ENCODE data around the gene LRRTM4.
"Not testable (repeated sequence)": the region's sequence is repeated elsewhere in the genome, so short reads cannot be mapped to it uniquely, and the experiment has no call there.

Gene LRRTM4

GRCh38 chr2:76839826-76840225, 682.4 kb downstream of the LRRTM4 start:
- no peak for DNase-seq

GRCh38 chr2:76829374-76830234, 692.6 kb downstream of the LRRTM4 start:
- no peak for DNase-seq

DNA sequence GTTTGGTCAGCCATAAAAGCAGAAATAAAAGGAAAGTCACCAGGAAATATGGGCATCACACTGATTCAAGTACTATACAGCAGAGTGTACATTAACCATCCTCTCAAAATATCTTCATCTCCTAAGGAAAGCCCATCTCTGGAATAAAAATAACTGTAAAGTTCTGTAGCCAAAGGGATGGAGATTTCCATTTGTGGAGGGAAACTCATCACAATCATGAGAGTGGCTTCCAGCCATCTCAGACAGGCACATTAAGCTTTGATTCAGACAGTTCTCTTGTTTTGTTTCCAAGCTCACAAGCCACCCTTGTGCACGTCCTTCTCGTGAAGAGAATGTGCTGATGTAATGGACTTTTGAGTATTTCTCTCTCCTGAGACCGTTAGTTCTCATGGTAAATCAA, 695.5 kb downstream of the LRRTM4 start:
- no peak for DNase-seq

DNA sequence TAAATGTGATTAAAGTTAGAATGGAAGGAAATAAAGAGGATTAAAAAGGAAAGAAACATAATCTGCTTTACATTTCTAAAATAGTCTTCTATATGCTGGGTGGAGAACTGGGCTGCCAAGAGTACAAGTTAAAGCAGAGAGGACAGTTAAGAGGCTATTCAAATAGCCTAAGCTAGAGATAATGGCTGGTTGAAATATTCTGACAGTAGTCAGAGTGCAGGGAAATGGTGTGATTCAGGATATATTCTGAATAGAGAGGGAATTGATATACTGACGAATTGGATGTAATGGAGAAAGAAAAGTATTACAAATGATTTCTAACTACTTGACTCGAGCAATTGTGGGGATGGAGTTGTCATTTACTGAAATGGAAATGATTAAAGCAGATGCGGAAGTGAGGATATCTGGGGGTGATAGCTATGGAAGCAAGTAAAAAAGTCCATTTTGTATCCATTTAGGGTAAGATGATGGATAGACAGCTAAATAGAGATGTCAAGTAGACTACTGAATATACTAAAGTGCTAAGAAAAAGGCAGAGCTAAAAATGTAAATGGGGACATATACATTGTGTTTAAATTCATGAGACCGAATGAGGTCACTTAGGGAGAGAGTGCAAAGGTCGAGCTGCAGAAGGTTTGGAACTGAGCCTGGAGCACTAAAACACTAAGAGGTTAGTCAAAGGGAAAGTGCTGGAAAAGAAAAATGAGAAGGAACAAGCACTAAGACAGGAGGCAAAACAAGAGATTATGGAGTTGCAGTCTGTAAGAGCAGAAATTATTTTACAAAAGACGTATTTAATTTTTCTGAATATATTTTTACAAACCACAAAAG, 696.8 kb downstream of the LRRTM4 start:
- DNase-seq: no peak

DNA sequence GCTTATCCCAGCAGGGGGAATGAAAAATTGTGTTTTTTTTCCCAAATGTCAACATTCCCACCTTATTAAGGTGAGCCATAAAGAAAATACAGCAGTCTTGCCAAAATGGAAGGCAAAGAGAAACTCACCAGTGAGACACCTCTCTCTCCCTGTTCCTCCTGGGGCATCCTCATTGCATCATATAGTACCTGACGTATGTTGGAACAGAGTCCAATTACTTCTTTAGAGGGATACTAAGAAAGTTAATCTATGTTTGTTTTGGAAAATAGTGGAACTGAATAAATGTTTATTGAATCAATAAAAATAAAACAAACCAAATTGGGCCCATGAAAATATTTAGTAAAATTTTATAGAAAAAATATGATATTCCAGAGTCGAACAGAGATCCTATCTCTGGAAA, 700.4 kb downstream of the LRRTM4 start:
- DNase-seq: no peak

- DNase-seq: no peak
Observed at GRCh38 chr2:76813084-76813483, 709.1 kb downstream of the LRRTM4 start.

DNA sequence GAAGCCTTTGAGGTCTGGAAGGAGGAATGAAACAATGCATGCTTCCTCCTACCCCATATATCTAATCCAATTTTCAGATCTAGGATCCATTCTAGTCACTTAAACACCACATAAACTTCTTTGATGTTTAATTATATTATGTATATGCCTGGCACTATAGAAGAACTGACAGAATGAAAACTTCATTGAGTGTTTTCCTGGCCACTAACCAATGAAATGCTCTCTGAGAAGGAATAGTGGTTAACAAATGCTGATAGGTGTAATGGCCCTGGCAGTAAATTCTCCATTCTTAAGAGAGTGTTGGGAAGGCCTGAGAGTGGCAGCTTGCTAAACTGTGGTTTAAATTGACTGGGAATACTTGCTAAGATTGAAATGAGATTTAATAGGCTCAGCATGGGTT, 710.0 kb downstream of the LRRTM4 start:
- no peak for DNase-seq

DNA sequence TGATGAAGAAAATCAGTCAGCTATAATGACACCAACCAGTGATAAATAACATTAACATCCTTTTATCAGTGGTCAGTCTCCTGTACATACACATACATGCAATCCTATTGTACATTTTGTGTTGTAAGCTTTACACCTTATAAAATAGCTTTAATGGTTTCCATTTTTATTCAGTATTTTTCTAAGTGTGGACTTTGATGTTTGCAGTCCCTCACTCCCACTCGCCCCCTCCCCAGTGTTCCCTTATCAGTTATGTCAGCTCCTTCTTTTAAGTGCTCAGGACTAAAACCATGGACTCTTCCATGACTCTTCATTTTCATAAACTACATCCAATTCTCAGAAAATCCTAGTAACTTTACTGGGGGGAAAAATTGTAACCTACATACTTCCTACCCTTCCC, 713.0 kb downstream of the LRRTM4 start:
- no peak for DNase-seq

DNA sequence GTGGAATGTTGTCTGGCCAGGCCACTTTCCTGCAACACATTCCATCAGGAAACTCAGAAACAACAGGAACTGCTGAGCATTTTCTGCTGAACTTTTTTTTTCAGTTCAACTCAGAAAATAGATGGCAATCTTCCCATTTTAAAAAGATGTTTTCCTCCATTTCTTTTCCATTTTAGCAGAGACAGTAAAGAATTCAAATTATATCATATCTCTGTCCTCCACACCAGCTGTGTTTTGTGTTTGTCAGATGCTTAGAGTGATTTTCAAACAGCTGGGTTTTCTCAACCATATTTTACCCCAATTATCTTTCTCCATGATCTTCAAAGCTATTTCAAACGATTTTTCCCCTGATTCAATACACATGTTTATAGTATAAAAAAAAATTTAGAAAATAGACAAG, 713.4 kb downstream of the LRRTM4 start:
- no peak for DNase-seq

- DNase-seq: no peak
Observed at GRCh38 chr2:76793647-76794334, 728.4 kb downstream of the LRRTM4 start.

DNA sequence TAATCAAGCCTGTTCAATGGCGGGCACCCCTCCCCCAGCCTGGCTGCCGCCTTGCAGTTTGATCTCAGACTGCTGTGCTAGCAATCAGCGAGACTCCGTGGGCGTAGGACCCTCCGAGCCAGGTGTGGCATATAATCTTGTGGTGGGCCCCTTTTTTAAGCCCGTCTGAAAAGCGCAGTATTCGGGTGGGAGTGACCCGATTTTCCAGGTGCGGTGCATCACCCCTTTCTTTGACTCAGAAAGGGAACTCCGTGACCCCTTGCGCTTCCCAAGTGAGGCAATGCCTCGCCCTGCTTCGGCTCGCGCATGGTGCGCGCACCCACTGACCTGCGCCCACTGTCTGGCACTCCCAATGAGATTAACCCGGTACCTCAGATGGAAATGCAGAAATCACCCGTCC, 740.9 kb downstream of the LRRTM4 start:
- DNase-seq: not testable (repeated sequence)

DNA sequence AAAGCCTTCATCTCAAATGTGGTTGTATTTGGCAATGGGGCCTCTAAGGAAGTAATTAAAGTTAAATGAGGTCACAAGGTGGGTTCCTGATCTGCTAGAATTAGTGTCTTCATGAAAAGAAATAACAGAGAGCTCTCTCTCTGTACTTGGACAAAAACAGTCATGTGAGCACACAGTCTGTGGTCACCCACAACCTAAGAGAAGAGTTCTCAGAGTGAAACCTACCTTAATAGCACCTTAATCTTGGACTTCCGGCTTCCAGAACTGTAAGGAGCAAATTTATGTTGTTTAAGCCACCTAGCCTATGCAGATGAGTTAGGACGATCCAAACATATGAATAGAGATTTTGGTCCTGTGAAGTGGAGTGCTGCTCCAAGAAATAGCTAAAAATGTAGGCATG, 758.9 kb downstream of the LRRTM4 start:
- no peak for DNase-seq

GRCh38 chr2:76760367-76760704, 761.8 kb downstream of the LRRTM4 start:
- DNase-seq: no peak

DNA sequence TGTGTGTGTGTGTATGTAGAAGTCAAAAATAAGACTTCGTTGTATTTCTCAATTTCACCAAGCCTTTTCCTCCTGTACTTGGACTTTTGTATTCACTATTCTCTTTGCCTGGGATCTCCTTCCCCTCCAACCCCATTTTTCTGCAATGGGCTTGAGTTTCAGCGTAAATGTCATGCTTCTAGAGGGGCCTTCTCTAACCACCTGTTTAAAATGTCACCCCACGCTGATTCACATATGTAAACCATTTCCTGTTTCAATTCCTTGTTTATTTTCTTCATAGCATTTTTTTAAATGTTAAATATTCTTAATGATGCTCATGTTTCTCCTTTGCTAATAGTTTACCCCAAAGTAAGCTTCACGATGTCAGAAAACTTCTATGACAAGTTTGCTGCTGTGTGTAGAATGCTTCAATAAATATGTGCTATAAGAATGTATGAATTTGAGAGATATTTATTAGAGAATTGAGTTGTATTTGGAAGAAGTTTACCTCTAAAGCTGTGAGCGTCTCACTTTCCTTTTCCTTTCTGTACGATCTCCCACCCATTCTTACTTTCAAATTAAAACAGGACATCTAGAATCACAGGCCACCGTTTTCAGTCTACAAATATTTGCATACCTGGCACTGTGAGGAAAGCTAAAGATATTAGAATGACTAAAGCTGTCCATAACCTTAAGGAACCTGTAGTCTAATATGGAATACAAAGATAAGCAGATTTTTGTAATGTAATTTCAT, 762.4 kb downstream of the LRRTM4 start:
- no peak for DNase-seq

GRCh38 chr2:76752506-76752905, 769.7 kb downstream of the LRRTM4 start:
- DNase-seq: no peak

GRCh38 chr2:76749858-76750257, 772.3 kb downstream of the LRRTM4 start:
- no peak for DNase-seq

- DNase-seq: no peak
Observed at GRCh38 chr2:76748581-76749296, 773.4 kb downstream of the LRRTM4 start.

DNA sequence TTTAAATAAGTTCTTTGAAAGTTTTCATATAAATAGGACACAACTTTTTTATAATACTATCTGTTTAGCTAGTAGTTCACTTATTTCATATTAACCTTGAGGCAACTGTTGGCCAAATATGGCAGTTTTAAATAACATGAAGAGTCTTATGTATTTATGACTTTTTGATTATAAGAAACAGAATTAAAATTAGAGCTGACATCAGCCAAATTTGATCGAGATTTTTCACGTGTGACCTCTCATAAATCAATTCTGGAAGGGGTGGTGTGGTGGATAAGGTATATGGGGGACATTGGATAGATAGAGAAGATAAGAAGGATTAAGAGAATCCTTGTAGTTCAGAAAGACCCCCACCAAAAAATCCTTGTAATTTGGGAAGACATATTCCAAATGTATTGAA, 776.6 kb downstream of the LRRTM4 start:
- DNase-seq: no peak

GRCh38 chr2:76737607-76738006, 784.6 kb downstream of the LRRTM4 start:
- DNase-seq: no peak

DNA sequence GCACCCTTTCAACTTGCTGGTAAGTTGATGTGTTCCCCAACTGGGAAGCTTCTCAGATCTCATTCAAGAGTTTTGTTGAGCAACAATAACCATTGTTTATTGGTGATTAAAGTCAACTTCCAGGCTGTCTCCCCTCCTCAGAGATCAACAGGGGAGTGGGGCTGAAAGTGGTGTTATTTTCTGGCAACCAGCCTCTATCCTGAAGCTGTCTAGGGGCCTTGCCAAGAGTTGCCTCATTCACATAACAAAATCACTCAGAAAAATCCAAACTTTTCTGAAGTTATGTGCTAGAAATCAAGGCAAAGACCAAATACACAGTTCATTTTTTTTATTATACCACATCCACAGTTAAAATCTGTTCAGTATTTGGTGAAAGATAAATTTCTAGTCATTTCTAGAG, 788.4 kb downstream of the LRRTM4 start:
- no peak for DNase-seq

- DNase-seq: no peak
Observed at GRCh38 chr2:76731157-76731556, 791.0 kb downstream of the LRRTM4 start.

GRCh38 chr2:76730021-76730420, 792.2 kb downstream of the LRRTM4 start:
- DNase-seq: no peak

Data from fibroblast of skin of back (primary cell).